Amniotic stem cell (primary cell): Measurements from ENCODE around the gene AGO3.
"Not testable (repeated sequence)": the region's sequence is repeated elsewhere in the genome, so short reads cannot be mapped to it uniquely, and the experiment has no call there.

Experiments used
- DNase-seq: peaks from one replicate; lab custom pipeline; 2025; lab: John Stamatoyannopoulos, UW

AGO3 gene

GRCh38 chr1:35930593-35931445, at the start of gene AGO3:
Gene AGO3, plus strand, starts transcription at chr1:35931105. Its CDS starts 322 bp downstream, at chr1:35931427.
- DNase-seq = peak; percentile 37

GRCh38 chr1:35881850-35882273, 49.0 kb upstream of the AGO3 start:
- no peak for DNase-seq

GRCh38 chr1:35882586-35882944, 48.3 kb upstream of the AGO3 start:
- DNase-seq = no peak

GRCh38 chr1:35882945-35883634, 47.8 kb upstream of the AGO3 start, which contains the start of gene AGO1:
Gene AGO1, plus strand, starts transcription at chr1:35883209. Its CDS starts 213 bp downstream, at chr1:35883422.
- peak; percentile 66 for DNase-seq

GRCh38 chr1:35883635-35884101, 47.2 kb upstream of the AGO3 start:
- no peak for DNase-seq

- DNase-seq = no peak
Observed at GRCh38 chr1:35884934-35885333, 46.0 kb upstream of the AGO3 start.

GRCh38 chr1:35885961-35886558, 44.8 kb upstream of the AGO3 start:
- DNase-seq = no peak

GRCh38 chr1:35886577-35887431, 44.1 kb upstream of the AGO3 start:
- no peak for DNase-seq

- DNase-seq = no peak
Observed at GRCh38 chr1:35887508-35887907, 43.4 kb upstream of the AGO3 start.

- DNase-seq = no peak
Observed at GRCh38 chr1:35888255-35888654, 42.6 kb upstream of the AGO3 start.

- DNase-seq = not testable (repeated sequence)
Observed at GRCh38 chr1:35888981-35889380, 41.9 kb upstream of the AGO3 start.

GRCh38 chr1:35893051-35893879, 37.6 kb upstream of the AGO3 start:
- no peak for DNase-seq

- DNase-seq = no peak
Observed at GRCh38 chr1:35894183-35894582, 36.7 kb upstream of the AGO3 start.

- DNase-seq = no peak
Observed at GRCh38 chr1:35894656-35895055, 36.2 kb upstream of the AGO3 start.

- DNase-seq = no peak
Observed at GRCh38 chr1:35899941-35900340, 31.0 kb upstream of the AGO3 start.

- DNase-seq = no peak
Observed at GRCh38 chr1:35901235-35901634, 29.7 kb upstream of the AGO3 start.

GRCh38 chr1:35902671-35903070, 28.2 kb upstream of the AGO3 start:
- DNase-seq = no peak

- no peak for DNase-seq
Observed at GRCh38 chr1:35914717-35915116, 16.2 kb upstream of the AGO3 start.

- no peak for DNase-seq
Observed at GRCh38 chr1:35915693-35916092, 15.2 kb upstream of the AGO3 start.

- DNase-seq = no peak
Observed at GRCh38 chr1:35923791-35924221, 7.1 kb upstream of the AGO3 start.

GRCh38 chr1:35924838-35925237, 6.1 kb upstream of the AGO3 start:
- DNase-seq = no peak
